IPS DF 4.7 (cell line): Measurements from ENCODE around the gene FAM83G.

Experiments
- DNase-seq: peaks from one replicate; pipeline ENCODE4 v3.0.0-alpha.2; 2013; ENCODE audit warnings: low spot score; ENCODE audit errors: extremely low read depth

The FAM83G gene

GRCh38 chr17:18987862-18988545, 16.6 kb downstream of the FAM83G start:
- DNase-seq = no peak

GRCh38 chr17:18987230-18987610, 17.3 kb downstream of the FAM83G start:
- DNase-seq = no peak

- no peak for DNase-seq
Measured at GRCh38 chr17:18986541-18987229, 17.9 kb downstream of the FAM83G start.

GRCh38 chr17:18985475-18985874, 19.1 kb downstream of the FAM83G start:
- DNase-seq = no peak

GRCh38 chr17:18984273-18985114, 20.1 kb downstream of the FAM83G start:
- DNase-seq = no peak

GRCh38 chr17:18981642-18982424, 22.7 kb downstream of the FAM83G start:
- no peak for DNase-seq

GRCh38 chr17:18981335-18981641, 23.3 kb downstream of the FAM83G start:
- no peak for DNase-seq

GRCh38 chr17:18980682-18981334, 23.8 kb downstream of the FAM83G start:
- no peak for DNase-seq

- DNase-seq = no peak
Measured at GRCh38 chr17:18978655-18979054, 25.9 kb downstream of the FAM83G start.

- no peak for DNase-seq
Measured at GRCh38 chr17:18978050-18978449, 26.5 kb downstream of the FAM83G start.

- DNase-seq = no peak
Measured at GRCh38 chr17:18977646-18978045, 26.9 kb downstream of the FAM83G start.

- no peak for DNase-seq
Measured at GRCh38 chr17:18977021-18977420, 27.5 kb downstream of the FAM83G start.

- no peak for DNase-seq
Measured at GRCh38 chr17:18976201-18976600, 28.4 kb downstream of the FAM83G start.

- DNase-seq = no peak
Measured at GRCh38 chr17:18975597-18975996, 29.0 kb downstream of the FAM83G start.

GRCh38 chr17:18974407-18975149, 30.0 kb downstream of the FAM83G start:
- no peak for DNase-seq

- no peak for DNase-seq
Measured at GRCh38 chr17:18971801-18972200, 32.8 kb downstream of the FAM83G start.

GRCh38 chr17:18970582-18971480, 33.7 kb downstream of the FAM83G start:
- DNase-seq = no peak

- DNase-seq = no peak
Measured at GRCh38 chr17:18968945-18969887, 35.3 kb downstream of the FAM83G start.
